ENCODE measurements around the gene RXRA. TPM values are rescaled to one million over a fixed set of nuclear protein-coding genes. Genes with fewer than 3 reads are reported as not detected.

The RXRA gene
- total and polyA plus RNA-seq, 4 donors = 41.5 to 116 (median 74.1) TPM

DNA sequence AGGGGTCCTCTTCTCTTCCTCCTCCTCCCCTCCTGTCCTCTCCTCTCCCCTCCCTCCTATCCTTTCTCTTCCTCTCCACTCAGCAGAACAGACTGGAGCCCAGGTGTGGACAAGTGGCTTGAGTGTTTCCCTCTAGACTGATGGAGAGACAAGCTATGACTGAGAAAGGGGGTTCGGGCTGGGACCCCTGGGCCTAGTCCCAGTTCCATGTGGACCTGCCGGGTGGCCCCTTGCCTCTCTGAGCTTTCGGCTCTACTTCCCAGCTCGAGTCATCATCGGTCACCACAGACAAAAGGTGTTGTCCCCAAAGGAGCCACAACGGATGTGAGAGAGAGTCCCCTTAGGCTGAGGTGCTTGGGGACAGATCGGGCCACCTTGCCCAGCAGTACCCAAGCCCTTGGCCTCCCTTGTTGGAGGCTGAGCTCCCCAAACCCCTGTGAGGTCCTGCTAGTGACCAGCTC is 3.4 kb upstream of the RXRA start:
- H3K36me3 ChIP-seq (ENCODE audit: control insufficient read depth in 4 of 4, insufficient read depth in 3 of 4, low read depth in 1 of 4, low read length in 3 of 4) = no peaks in the 10 kb centered on the region
- 88% methylated on average over 7 of the region's 7 CpGs for WGBS
- H3K9ac ChIP-seq (ENCODE audit: low read depth in 1 of 2, low read length in 2 of 2) = peak overlapping the region; percentile 74 to 95
- H3K4me3 ChIP-seq (ENCODE audit: low read depth in 1 of 3, low read length in 3 of 3) = no peak overlapping the region
- DNase-seq (ENCODE audit: low spot score) = no peak
- peak overlapping the region; percentile 100 for H3K27ac ChIP-seq (ENCODE audit: low read depth in 1 of 2, low read length in 2 of 2)
- H3K27me3 ChIP-seq (ENCODE audit: control insufficient read depth in 4 of 4, insufficient read depth in 4 of 4, low read length in 3 of 4) = no peaks in the 10 kb centered on the region
- H3K4me1 ChIP-seq (ENCODE audit: control insufficient read depth in 4 of 4, insufficient read depth in 4 of 4, low read length in 3 of 4) = peaks cover 21 to 69% (median 50%) of the 10 kb centered on the region in 4 donors
- H3K9me3 ChIP-seq (ENCODE audit: control insufficient read depth in 4 of 4, low read length in 3 of 4) = no peaks in the 10 kb centered on the region
- TF ChIP-seq FOXA1 (IDR thresholded peaks at IDR 0.05) = no peak
- no peak for TF ChIP-seq YY1 (IDR thresholded peaks at IDR 0.05)
- no peak for TF ChIP-seq GABPA (IDR thresholded peaks at IDR 0.05 in 1 of 2, conservative IDR thresholded peaks at IDR 0.05 in 1 of 2)
- TF ChIP-seq NR2F2 (IDR thresholded peaks at IDR 0.05) = no peak
- TF ChIP-seq, protein P1, sequence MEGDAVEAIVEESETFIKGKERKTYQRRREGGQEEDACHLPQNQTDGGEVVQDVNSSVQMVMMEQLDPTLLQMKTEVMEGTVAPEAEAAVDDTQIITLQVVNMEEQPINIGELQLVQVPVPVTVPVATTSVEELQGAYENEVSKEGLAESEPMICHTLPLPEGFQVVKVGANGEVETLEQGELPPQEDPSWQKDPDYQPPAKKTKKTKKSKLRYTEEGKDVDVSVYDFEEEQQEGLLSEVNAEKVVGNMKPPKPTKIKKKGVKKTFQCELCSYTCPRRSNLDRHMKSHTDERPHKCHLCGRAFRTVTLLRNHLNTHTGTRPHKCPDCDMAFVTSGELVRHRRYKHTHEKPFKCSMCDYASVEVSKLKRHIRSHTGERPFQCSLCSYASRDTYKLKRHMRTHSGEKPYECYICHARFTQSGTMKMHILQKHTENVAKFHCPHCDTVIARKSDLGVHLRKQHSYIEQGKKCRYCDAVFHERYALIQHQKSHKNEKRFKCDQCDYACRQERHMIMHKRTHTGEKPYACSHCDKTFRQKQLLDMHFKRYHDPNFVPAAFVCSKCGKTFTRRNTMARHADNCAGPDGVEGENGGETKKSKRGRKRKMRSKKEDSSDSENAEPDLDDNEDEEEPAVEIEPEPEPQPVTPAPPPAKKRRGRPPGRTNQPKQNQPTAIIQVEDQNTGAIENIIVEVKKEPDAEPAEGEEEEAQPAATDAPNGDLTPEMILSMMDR (IDR thresholded peaks at IDR 0.05; ENCODE audit: low read depth, low read length, missing input control) = no peak
- TF ChIP-seq FOXA2 (IDR thresholded peaks at IDR 0.05) = no peak
- TF ChIP-seq SP1 (IDR thresholded peaks at IDR 0.05) = no peak
- TF ChIP-seq, protein P2, sequence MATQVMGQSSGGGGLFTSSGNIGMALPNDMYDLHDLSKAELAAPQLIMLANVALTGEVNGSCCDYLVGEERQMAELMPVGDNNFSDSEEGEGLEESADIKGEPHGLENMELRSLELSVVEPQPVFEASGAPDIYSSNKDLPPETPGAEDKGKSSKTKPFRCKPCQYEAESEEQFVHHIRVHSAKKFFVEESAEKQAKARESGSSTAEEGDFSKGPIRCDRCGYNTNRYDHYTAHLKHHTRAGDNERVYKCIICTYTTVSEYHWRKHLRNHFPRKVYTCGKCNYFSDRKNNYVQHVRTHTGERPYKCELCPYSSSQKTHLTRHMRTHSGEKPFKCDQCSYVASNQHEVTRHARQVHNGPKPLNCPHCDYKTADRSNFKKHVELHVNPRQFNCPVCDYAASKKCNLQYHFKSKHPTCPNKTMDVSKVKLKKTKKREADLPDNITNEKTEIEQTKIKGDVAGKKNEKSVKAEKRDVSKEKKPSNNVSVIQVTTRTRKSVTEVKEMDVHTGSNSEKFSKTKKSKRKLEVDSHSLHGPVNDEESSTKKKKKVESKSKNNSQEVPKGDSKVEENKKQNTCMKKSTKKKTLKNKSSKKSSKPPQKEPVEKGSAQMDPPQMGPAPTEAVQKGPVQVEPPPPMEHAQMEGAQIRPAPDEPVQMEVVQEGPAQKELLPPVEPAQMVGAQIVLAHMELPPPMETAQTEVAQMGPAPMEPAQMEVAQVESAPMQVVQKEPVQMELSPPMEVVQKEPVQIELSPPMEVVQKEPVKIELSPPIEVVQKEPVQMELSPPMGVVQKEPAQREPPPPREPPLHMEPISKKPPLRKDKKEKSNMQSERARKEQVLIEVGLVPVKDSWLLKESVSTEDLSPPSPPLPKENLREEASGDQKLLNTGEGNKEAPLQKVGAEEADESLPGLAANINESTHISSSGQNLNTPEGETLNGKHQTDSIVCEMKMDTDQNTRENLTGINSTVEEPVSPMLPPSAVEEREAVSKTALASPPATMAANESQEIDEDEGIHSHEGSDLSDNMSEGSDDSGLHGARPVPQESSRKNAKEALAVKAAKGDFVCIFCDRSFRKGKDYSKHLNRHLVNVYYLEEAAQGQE (IDR thresholded peaks at IDR 0.05) = no peak
- TF ChIP-seq, protein P3, sequence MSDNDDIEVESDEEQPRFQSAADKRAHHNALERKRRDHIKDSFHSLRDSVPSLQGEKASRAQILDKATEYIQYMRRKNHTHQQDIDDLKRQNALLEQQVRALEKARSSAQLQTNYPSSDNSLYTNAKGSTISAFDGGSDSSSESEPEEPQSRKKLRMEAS (IDR thresholded peaks at IDR 0.05) = no peak
- no peak for TF ChIP-seq EGR1 (IDR thresholded peaks at IDR 0.05; ENCODE audit: low read depth in 2 of 2)
- TF ChIP-seq RXRA (IDR thresholded peaks at IDR 0.05) = no peak

DNA sequence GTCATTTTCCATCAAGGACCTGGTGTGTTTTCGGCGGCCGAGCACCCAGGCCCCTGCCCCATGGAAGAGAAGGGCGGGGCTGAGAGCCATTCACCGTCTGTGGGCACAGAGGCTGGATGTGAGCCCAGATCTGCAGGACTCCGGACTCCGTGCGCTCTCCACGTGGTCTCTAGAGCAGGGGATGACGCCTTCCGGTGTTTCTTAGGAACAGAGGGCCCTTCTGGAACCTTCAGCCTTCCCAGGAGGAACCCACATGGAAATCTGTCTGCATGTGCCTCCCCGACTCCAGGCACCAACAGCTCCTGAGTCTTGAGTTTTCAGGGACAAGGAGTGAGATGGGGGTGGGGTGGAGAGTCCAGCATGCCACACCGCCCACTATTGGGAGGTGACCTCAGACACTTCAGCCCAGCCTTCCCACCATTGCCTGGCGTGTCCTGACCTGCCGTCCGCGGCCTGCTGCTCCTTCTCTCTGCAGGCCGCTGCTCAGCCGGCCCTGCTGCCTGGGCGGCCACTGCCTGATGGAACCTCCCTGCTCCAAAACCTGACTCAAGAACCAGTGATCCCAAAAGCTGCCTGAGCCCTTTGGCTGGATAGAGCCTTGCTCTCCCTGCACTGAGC is 2.4 kb upstream of the RXRA start:
- WGBS = 36% methylated on average over 20 of the region's 20 CpGs
- Histone ChIP-seq H3K27me3 (ENCODE audit: control insufficient read depth in 4 of 4, insufficient read depth in 4 of 4, low read length in 3 of 4) (no peaks in the 10 kb centered on the region), H3K4me3 (ENCODE audit: low read depth in 1 of 3, low read length in 3 of 3) (no peak overlapping the region), H3K4me1 (ENCODE audit: control insufficient read depth in 4 of 4, insufficient read depth in 4 of 4, low read length in 3 of 4) (peaks cover 21 to 67% (median 47%) of the 10 kb centered on the region in 4 donors), H3K9ac (ENCODE audit: low read depth in 1 of 2, low read length in 2 of 2) (peak overlapping the region; percentile 95 to 98), H3K9me3 (ENCODE audit: control insufficient read depth in 4 of 4, low read length in 3 of 4) (no peaks in the 10 kb centered on the region), H3K36me3 (ENCODE audit: control insufficient read depth in 4 of 4, insufficient read depth in 3 of 4, low read depth in 1 of 4, low read length in 3 of 4) (no peaks in the 10 kb centered on the region), H3K27ac (ENCODE audit: low read depth in 1 of 2, low read length in 2 of 2) (peak overlapping the region; percentile 100)
- no peak for DNase-seq (ENCODE audit: low spot score)
- TF ChIP-seq, protein P4, sequence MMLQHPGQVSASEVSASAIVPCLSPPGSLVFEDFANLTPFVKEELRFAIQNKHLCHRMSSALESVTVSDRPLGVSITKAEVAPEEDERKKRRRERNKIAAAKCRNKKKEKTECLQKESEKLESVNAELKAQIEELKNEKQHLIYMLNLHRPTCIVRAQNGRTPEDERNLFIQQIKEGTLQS (IDR thresholded peaks at IDR 0.05) = peak; percentile 40
- TF ChIP-seq, protein P1 (IDR thresholded peaks at IDR 0.05; ENCODE audit: low read depth, low read length, missing input control) = no peak
- no peak for TF ChIP-seq EGR1 (IDR thresholded peaks at IDR 0.05; ENCODE audit: low read depth in 2 of 2)
- TF ChIP-seq TAF1 (conservative IDR thresholded peaks at IDR 0.05) = no peak
- peak in 1 of 2 donors; percentile 85 for TF ChIP-seq GABPA (IDR thresholded peaks at IDR 0.05 in 1 of 2, conservative IDR thresholded peaks at IDR 0.05 in 1 of 2)
- TF ChIP-seq YY1 (IDR thresholded peaks at IDR 0.05) = peak; percentile 91
- TF ChIP-seq HNF4G (IDR thresholded peaks at IDR 0.05) = peak; percentile 90
- peak; percentile 50 to 70 for TF ChIP-seq RAD21 (IDR thresholded peaks at IDR 0.05)
- peak in 1 of 2 donors; percentile 16 for TF ChIP-seq JUND (IDR thresholded peaks at IDR 0.05)
- no peak for TF ChIP-seq NR2F2 (IDR thresholded peaks at IDR 0.05)
- peak; percentile 90 to 91 for TF ChIP-seq HNF4A (conservative IDR thresholded peaks at IDR 0.05)
- TF ChIP-seq, protein P2 (IDR thresholded peaks at IDR 0.05) = peak; percentile 52
- no peak for TF ChIP-seq FOXA2 (IDR thresholded peaks at IDR 0.05)
- TF ChIP-seq, protein P3 (IDR thresholded peaks at IDR 0.05) = peak; percentile 99
